HepG2 (cell line): ENCODE results near the gene CIT. TPM values are rescaled to one million over a fixed set of nuclear protein-coding genes. Genes with fewer than 3 reads are reported as not detected.

ENCODE experiments used
- BRCA1 ChIP-seq: sonication (generic); formaldehyde crosslinking; IDR thresholded peaks from 2 replicates; pipeline ENCODE4 v1.4.0; 2020; ENCODE audit warnings: missing genetic modification reagents
- FLYWCH1 ChIP-seq: sonication (generic); formaldehyde crosslinking; IDR thresholded peaks from 2 replicates; pipeline ENCODE4 v1.8.1; 2023; ENCODE audit warnings: mild to moderate bottlenecking, missing genetic modification reagents
- FOSL1 ChIP-seq: sonication (generic); formaldehyde crosslinking; IDR thresholded peaks from 2 replicates; pipeline ENCODE4 v1.9.0; 2021; ENCODE audit warnings: missing genetic modification reagents, borderline replicate concordance
- GABPA ChIP-seq, 2 experiments: IDR thresholded peaks; 2 replicates each; pipeline ENCODE4 v1.6.1; 2011 to 2016; ENCODE audit warnings: low read depth in 2 of 2, low read length in 1 of 2, missing biosample characterization in 1 of 2, missing genetic modification characterization in 1 of 2
- HHEX ChIP-seq: IDR thresholded peaks from 2 replicates; pipeline ENCODE4 v1.6.1; 2016; ENCODE audit warnings: control low read depth
- HIVEP1 ChIP-seq: sonication (generic); formaldehyde crosslinking; IDR thresholded peaks from 2 replicates; pipeline ENCODE4 v1.4.0; 2020; ENCODE audit warnings: mild to moderate bottlenecking, missing genetic modification reagents
- HMGXB3 ChIP-seq: sonication (generic); formaldehyde crosslinking; IDR thresholded peaks from 2 replicates; pipeline ENCODE4 v1.4.0; 2020; ENCODE audit warnings: missing genetic modification reagents, borderline replicate concordance
- HNF4G ChIP-seq, 2 experiments: sonication (generic) in 1 of 2; formaldehyde crosslinking in 1 of 2; IDR thresholded peaks; 2 replicates each; pipeline versions ENCODE4 v1.4.0 to v1.6.1; 2011 to 2020; ENCODE audit warnings: borderline replicate concordance in 2 of 2, low read depth in 2 of 2, mild to moderate bottlenecking in 2 of 2, low read length in 1 of 2, missing genetic modification reagents in 1 of 2, moderate library complexity in 1 of 2
- KLF15 ChIP-seq: sonication (generic); formaldehyde crosslinking; IDR thresholded peaks from 2 replicates; pipeline ENCODE4 v1.8.1; 2023; ENCODE audit warnings: borderline replicate concordance, mild to moderate bottlenecking, inconsistent platforms, missing genetic modification reagents, mixed read lengths
- MEF2D ChIP-seq: sonication (generic); formaldehyde crosslinking; IDR thresholded peaks from 2 replicates; pipeline ENCODE4 v1.5.1; 2020; ENCODE audit warnings: mild to moderate bottlenecking, missing genetic modification reagents
- RBFOX2 ChIP-seq: fragments of 200-400 bp; formaldehyde crosslinking; IDR thresholded peaks from 2 replicates; pipeline ENCODE4 v1.6.1; 2017; ENCODE audit warnings: low read depth, mild to moderate bottlenecking, low read length
- U2AF1 ChIP-seq: fragments of 200-400 bp; formaldehyde crosslinking; optimal IDR thresholded peaks from 2 replicates; pipeline ENCODE3; 2017; ENCODE audit warnings: mild to moderate bottlenecking, low read depth, low read length
- ZFYVE20 ChIP-seq: sonication (generic); formaldehyde crosslinking; IDR thresholded peaks from 2 replicates; pipeline ENCODE4 v1.8.0; 2023; ENCODE audit warnings: low read depth, mild to moderate bottlenecking, moderate library complexity, missing genetic modification reagents, borderline replicate concordance
- ZNF230 ChIP-seq: sonication (generic); formaldehyde crosslinking; IDR thresholded peaks from 2 replicates; pipeline ENCODE4 v1.4.0; 2020; ENCODE audit warnings: mild to moderate bottlenecking, missing genetic modification reagents
- ZNF354B ChIP-seq: sonication (generic); formaldehyde crosslinking; IDR thresholded peaks from 2 replicates; pipeline ENCODE4 v1.8.0; 2022; ENCODE audit warnings: mild to moderate bottlenecking, missing genetic modification reagents
- ZSCAN30 ChIP-seq: sonication (generic); formaldehyde crosslinking; IDR thresholded peaks from 2 replicates; pipeline ENCODE4 v1.5.0; 2020; ENCODE audit warnings: mild to moderate bottlenecking, missing genetic modification reagents
- polyA plus RNA-seq, 8 experiments: library from polyadenylated mRNA; depleted of rRNA in 3 of 8; stranded (reverse) in 7 of 8; unstranded in 1 of 8; fragments of >200 nt; fragmentation: Illumina TruSeq in 4 of 8; extraction: Trizol in 4 of 8; gene quantifications; 2 replicates each; pipeline versions ENCODE4 v1.2.1 to v1.2.3, GENCODE V29; 2011 to 2016; ENCODE audit warnings: low read depth in 4 of 8, missing spikeins in 1 of 8, mixed read lengths in 1 of 8; ENCODE audit not compliant: insufficient read depth in 1 of 8
- total RNA-seq, 5 experiments: library from RNA; depleted of rRNA; stranded (reverse); fragments of >200 nt; fragmentation: Illumina TruSeq; extraction: Trizol; gene quantifications; 2 replicates each; pipeline ENCODE4 v1.2.3, GENCODE V29; 2016; ENCODE audit warnings: low read depth in 1 of 5
- TF ChIP-seq, protein P1 (sequence below): sonication (generic); formaldehyde crosslinking; IDR thresholded peaks from 2 replicates; pipeline ENCODE4 v1.5.0; 2020; ENCODE audit warnings: missing genetic modification reagents
- TF ChIP-seq, protein P2 (sequence below): sonication (generic); formaldehyde crosslinking; IDR thresholded peaks from 2 replicates; pipeline ENCODE4 v1.4.0; 2020; ENCODE audit warnings: mild to moderate bottlenecking, missing genetic modification reagents
- TF ChIP-seq, protein P3 (sequence below): sonication (generic); formaldehyde crosslinking; IDR thresholded peaks from 2 replicates; pipeline ENCODE4 v1.5.0; 2020; ENCODE audit warnings: missing genetic modification reagents

The CIT gene
- total and polyA plus RNA-seq, 2 of the 13 experiments (the other 11 are each of a cell fraction or from before 2014, with no cell fraction given): 7.7 to 11.7 TPM

GRCh38 chr12:119667577-119668323, 209.4 kb downstream of the CIT start, which contains the start of gene PRKAB1 (continued):
- no peak for TF ChIP-seq HNF4G (IDR thresholded peaks at IDR 0.05; ENCODE audit: borderline replicate concordance, low read depth, low read length)
- TF ChIP-seq HNF4G (CRISPR knock-in tag; IDR thresholded peaks at IDR 0.05; ENCODE audit: borderline replicate concordance, low read depth): no peak; the same call in 1 of the 2 replicates
- peak; percentile 41 for TF ChIP-seq U2AF1
- TF ChIP-seq HIVEP1: peak; percentile 48; the same call in 1 of the 2 replicates
- TF ChIP-seq ZSCAN30 (CRISPR knock-in tag): no peak
- TF ChIP-seq GABPA (IDR thresholded peaks at IDR 0.05; ENCODE audit: low read depth, low read length): peak; percentile 88
- peak; percentile 96 for TF ChIP-seq GABPA (CRISPR knock-in tag; IDR thresholded peaks at IDR 0.05; ENCODE audit: low read depth)
- no peak for TF ChIP-seq HHEX (CRISPR knock-in tag)
- TF ChIP-seq, protein P1, sequence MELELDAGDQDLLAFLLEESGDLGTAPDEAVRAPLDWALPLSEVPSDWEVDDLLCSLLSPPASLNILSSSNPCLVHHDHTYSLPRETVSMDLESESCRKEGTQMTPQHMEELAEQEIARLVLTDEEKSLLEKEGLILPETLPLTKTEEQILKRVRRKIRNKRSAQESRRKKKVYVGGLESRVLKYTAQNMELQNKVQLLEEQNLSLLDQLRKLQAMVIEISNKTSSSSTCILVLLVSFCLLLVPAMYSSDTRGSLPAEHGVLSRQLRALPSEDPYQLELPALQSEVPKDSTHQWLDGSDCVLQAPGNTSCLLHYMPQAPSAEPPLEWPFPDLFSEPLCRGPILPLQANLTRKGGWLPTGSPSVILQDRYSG: no peak
- TF ChIP-seq ZFYVE20 (CRISPR knock-in tag): no peak
- no peak for TF ChIP-seq MEF2D (CRISPR knock-in tag)
- no peak for TF ChIP-seq KLF15 (CRISPR knock-in tag)
- TF ChIP-seq HMGXB3 (CRISPR knock-in tag): no peak
- TF ChIP-seq, protein P2, sequence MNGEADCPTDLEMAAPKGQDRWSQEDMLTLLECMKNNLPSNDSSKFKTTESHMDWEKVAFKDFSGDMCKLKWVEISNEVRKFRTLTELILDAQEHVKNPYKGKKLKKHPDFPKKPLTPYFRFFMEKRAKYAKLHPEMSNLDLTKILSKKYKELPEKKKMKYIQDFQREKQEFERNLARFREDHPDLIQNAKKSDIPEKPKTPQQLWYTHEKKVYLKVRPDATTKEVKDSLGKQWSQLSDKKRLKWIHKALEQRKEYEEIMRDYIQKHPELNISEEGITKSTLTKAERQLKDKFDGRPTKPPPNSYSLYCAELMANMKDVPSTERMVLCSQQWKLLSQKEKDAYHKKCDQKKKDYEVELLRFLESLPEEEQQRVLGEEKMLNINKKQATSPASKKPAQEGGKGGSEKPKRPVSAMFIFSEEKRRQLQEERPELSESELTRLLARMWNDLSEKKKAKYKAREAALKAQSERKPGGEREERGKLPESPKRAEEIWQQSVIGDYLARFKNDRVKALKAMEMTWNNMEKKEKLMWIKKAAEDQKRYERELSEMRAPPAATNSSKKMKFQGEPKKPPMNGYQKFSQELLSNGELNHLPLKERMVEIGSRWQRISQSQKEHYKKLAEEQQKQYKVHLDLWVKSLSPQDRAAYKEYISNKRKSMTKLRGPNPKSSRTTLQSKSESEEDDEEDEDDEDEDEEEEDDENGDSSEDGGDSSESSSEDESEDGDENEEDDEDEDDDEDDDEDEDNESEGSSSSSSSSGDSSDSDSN (CRISPR knock-in tag): peak; percentile 92
- TF ChIP-seq RBFOX2: peak; percentile 96
- no peak for TF ChIP-seq FLYWCH1 (CRISPR knock-in tag)
- TF ChIP-seq ZNF354B (CRISPR knock-in tag): peak; percentile 86; the same call in 1 of the 2 replicates
- no peak for TF ChIP-seq BRCA1 (CRISPR knock-in tag)
- TF ChIP-seq FOSL1 (CRISPR knock-in tag): no peak
- TF ChIP-seq ZNF230 (CRISPR knock-in tag): no peak
- TF ChIP-seq, protein P3, sequence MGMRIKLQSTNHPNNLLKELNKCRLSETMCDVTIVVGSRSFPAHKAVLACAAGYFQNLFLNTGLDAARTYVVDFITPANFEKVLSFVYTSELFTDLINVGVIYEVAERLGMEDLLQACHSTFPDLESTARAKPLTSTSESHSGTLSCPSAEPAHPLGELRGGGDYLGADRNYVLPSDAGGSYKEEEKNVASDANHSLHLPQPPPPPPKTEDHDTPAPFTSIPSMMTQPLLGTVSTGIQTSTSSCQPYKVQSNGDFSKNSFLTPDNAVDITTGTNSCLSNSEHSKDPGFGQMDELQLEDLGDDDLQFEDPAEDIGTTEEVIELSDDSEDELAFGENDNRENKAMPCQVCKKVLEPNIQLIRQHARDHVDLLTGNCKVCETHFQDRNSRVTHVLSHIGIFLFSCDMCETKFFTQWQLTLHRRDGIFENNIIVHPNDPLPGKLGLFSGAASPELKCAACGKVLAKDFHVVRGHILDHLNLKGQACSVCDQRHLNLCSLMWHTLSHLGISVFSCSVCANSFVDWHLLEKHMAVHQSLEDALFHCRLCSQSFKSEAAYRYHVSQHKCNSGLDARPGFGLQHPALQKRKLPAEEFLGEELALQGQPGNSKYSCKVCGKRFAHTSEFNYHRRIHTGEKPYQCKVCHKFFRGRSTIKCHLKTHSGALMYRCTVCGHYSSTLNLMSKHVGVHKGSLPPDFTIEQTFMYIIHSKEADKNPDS (CRISPR knock-in tag): no peak
